Measurements from ENCODE around the gene STAT5B. TPM values are rescaled to one million over a fixed set of nuclear protein-coding genes. Genes with fewer than 3 reads are reported as not detected.

STAT5B gene
- total RNA-seq, 1 experiment from 2014 or later = 36.4 TPM

DNA sequence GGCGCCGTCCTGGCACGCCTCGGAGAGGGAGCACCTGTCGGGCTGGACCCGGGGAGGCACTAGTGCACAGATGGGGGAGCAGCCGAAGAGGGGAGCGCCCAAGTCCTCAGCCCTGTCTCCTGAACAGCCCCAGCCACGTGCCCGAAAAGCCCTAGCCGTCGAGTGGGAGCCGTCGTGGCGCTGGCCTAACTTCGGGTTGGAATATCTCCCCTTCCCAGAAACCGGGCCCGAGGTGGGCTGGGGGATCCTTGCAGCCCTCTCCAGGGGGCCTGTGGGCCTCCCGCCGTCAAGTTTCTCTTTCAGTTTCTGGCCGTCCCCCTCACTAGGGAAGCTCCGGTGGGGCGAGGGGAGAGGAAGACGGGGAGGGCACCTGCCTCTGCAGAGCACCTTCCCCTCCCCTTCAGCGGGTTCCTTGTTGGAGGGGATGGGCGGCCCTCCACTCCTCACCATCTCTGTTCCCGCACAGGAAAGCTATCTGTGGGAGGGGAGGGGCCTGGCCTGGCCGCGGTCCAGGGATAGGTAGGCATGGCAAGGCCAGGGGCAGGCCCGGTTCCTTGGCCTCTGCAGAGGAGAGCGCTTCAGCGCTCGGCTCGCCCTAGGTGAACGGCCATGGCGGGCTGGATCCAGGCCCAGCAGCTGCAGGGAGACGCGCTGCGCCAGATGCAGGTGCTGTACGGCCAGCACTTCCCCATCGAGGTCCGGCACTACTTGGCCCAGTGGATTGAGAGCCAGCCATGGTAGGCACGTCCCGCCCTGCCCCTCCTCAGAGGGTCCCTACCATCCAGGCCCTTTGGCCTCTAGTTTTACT, 12.8 kb upstream of the STAT5B start:
- peak overlapping the region; percentile 54 for H3K4me3 Mint-ChIP-seq
- H3K9me3 Mint-ChIP-seq = no peaks in the 10 kb centered on the region
- H3K4me1 Mint-ChIP-seq = peaks cover 16% of the 10 kb centered on the region
- H3K36me3 Mint-ChIP-seq = no peaks in the 10 kb centered on the region
- DNase-seq (ENCODE audit: low spot score) = peak; percentile 48
- H3K27me3 Mint-ChIP-seq (ENCODE audit: low read depth) = peaks cover 35% of the 10 kb centered on the region
- ChIA-PET POLR2A (interaction anchor here (0.7 to 1.2 kb wide), 3 partner anchors 12 to 23 kb away, joined by 3 to 4 read pairs (median 3); no protein-coding TSS in a partner anchor), CTCF (interaction anchor here (0.8 to 2.6 kb wide), 11 partner anchors 10 to 238 kb away, joined by 3 to 20 read pairs (median 4); partner anchors contain the start of gene KCNH4)
- ATAC-seq = peak; percentile 54
- no peak overlapping the region for H3K27ac Mint-ChIP-seq
- TF ChIP-seq, protein P1, sequence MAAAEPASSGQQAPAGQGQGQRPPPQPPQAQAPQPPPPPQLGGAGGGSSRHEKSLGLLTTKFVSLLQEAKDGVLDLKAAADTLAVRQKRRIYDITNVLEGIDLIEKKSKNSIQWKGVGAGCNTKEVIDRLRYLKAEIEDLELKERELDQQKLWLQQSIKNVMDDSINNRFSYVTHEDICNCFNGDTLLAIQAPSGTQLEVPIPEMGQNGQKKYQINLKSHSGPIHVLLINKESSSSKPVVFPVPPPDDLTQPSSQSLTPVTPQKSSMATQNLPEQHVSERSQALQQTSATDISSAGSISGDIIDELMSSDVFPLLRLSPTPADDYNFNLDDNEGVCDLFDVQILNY (CRISPR knock-in tag; IDR thresholded peaks at IDR 0.05) = 0 out of 2 replicates have a peak, but pooled peaks have one; percentile 12
- TF ChIP-seq, protein P2, sequence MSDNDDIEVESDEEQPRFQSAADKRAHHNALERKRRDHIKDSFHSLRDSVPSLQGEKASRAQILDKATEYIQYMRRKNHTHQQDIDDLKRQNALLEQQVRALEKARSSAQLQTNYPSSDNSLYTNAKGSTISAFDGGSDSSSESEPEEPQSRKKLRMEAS (CRISPR knock-in tag; IDR thresholded peaks at IDR 0.05) = peak; percentile 86
- TF ChIP-seq TEAD1 (CRISPR knock-in tag; IDR thresholded peaks at IDR 0.05) = no peak
- 0 out of 2 replicates have a peak, but pooled peaks have one; percentile 35 for TF ChIP-seq AFF4 (CRISPR knock-in tag; IDR thresholded peaks at IDR 0.05; ENCODE audit: borderline replicate concordance)
- TF ChIP-seq ZNF232 (CRISPR knock-in tag; IDR thresholded peaks at IDR 0.05) = 0 out of 2 replicates have a peak, but pooled peaks have one; percentile 50

DNA sequence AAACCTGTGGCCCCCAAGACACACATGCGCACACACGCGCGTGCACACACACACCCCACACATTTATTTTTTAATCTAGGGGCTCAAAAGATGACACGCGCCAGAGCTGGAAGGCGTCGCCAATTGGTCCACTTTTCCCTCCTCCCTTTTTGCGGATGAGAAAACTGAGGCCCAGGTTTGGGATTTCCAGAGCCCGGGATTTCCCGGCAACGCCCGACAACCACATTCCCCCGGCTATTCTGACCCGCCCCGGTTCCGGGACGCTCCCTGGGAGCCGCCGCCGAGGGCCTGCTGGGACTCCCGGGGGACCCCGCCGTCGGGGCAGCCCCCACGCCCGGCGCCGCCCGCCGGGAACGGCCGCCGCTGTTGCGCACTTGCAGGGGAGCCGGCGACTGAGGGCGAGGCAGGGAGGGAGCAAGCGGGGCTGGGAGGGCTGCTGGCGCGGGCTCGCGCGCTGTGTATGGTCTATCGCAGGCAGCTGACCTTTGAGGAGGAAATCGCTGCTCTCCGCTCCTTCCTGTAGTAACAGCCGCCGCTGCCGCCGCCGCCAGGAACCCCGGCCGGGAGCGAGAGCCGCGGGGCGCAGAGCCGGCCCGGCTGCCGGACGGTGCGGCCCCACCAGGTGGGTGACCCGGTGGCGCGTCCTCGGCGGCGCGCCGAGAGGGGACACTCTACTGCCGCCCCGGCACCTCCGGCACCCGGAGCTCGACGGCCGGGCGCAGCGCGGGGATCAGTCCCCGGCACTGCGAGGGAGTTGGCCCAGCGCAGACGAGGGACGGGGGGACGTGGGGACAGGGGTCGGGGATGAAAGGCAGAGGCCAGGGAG, 12.0 kb upstream of the STAT5B start, which contains the start of gene STAT5A:
TSS of gene STAT5A (plus strand) at position 522 of the 826 bp plus-strand sequence. CDS start 914 bp downstream, outside the sequence.
- ChIA-PET CTCF (interaction anchor here (0.8 to 2.6 kb wide), 11 partner anchors 9 to 239 kb away, joined by 3 to 20 read pairs (median 4); no protein-coding TSS in a partner anchor), POLR2A (interaction anchor here (1.2 kb wide), 1 partner anchor 11 kb away, joined by 3 read pairs; no protein-coding TSS in a partner anchor)
- ATAC-seq (peak; percentile 79), DNase-seq (ENCODE audit: low spot score) (peak; percentile 71)
- 0 out of 2 replicates have a peak, but pooled peaks have one; percentile 28 for TF ChIP-seq GTF2I (CRISPR knock-in tag; conservative IDR thresholded peaks at IDR 0.05)
- TF ChIP-seq, protein P3, sequence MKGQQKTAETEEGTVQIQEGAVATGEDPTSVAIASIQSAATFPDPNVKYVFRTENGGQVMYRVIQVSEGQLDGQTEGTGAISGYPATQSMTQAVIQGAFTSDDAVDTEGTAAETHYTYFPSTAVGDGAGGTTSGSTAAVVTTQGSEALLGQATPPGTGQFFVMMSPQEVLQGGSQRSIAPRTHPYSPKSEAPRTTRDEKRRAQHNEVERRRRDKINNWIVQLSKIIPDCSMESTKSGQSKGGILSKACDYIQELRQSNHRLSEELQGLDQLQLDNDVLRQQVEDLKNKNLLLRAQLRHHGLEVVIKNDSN (CRISPR knock-in tag; IDR thresholded peaks at IDR 0.05) = 0 out of 2 replicates have a peak, but pooled peaks have one; percentile 45
- TF ChIP-seq ESRRA (CRISPR knock-in tag; IDR thresholded peaks at IDR 0.05; ENCODE audit: borderline replicate concordance) = no peak
- TF ChIP-seq FOXP4 (CRISPR knock-in tag; IDR thresholded peaks at IDR 0.05) = no peak
- TF ChIP-seq JUN (CRISPR knock-in tag; IDR thresholded peaks at IDR 0.05) = peak; percentile 50; the same call in 1 of the 2 replicates
- TF ChIP-seq ETV6 (CRISPR knock-in tag; IDR thresholded peaks at IDR 0.05) = 0 out of 2 replicates have a peak, but pooled peaks have one; percentile 56
- TF ChIP-seq ZNF423 (CRISPR knock-in tag; IDR thresholded peaks at IDR 0.05) = peak; percentile 54
- TF ChIP-seq USF2 (CRISPR knock-in tag; IDR thresholded peaks at IDR 0.05) = peak; percentile 43
- TF ChIP-seq, protein P1 (CRISPR knock-in tag; IDR thresholded peaks at IDR 0.05) = 0 out of 2 replicates have a peak, but pooled peaks have one; percentile 31
- TF ChIP-seq KAT7 (CRISPR knock-in tag; IDR thresholded peaks at IDR 0.05; ENCODE audit: borderline replicate concordance) = peak; percentile 35; the same call in 1 of the 2 replicates
- TF ChIP-seq CREB1 (CRISPR knock-in tag; IDR thresholded peaks at IDR 0.05) = no peak
- Mint-ChIP-seq H3K9me3 (no peaks in the 10 kb centered on the region), H3K36me3 (no peaks in the 10 kb centered on the region), H3K4me3 (peak within 1 kb of the TSS; percentile 70), H3K27me3 (ENCODE audit: low read depth) (peaks cover 35% of the 10 kb centered on the region), H3K4me1 (peaks cover 16% of the 10 kb centered on the region), H3K27ac (peak within 1 kb of the TSS; percentile 60; the same call in 1 of the 2 replicates)
